Coronary artery (tissue), 2 donors: ENCODE results near the gene PML.

Source experiments
- DNase-seq: peaks from one replicate; pipeline ENCODE4 v3.0.0-alpha.2; 2017; ENCODE audit warnings: low spot score
- H3K27ac ChIP-seq, 2 donors: fragments of 200-600 bp; sonication (generic); one replicate each; pipeline ENCODE4 v1.5.1; 2016 to 2019
- H3K4me3 ChIP-seq: fragments of 200-600 bp; sonication (generic); 2 replicates; pipeline ENCODE4 v1.5.1; 2016; ENCODE audit warnings: mild to moderate bottlenecking, moderate library complexity
- CTCF ChIP-seq: fragments of 200-600 bp; sonication (generic); IDR thresholded peaks from one replicate; pipeline ENCODE4 v1.5.1; 2019; ENCODE audit warnings: antibody characterized with exemption

Gene PML

GRCh38 chr15:74025436-74025835 is 30.9 kb downstream of the PML start:
- H3K27ac ChIP-seq, result peak overlapping the region in 1 of 2 donors; percentile 5
- H3K4me3 ChIP-seq, result no peak overlapping the region
- no peak for TF ChIP-seq CTCF
- no peak for DNase-seq

- H3K27ac ChIP-seq, result no peak overlapping the region
- H3K4me3 ChIP-seq, result no peak overlapping the region
- no peak for DNase-seq
- no peak for TF ChIP-seq CTCF
These were observed 33.2 kb downstream of the PML start for GRCh38 chr15:74027688-74028087.

- DNase-seq, result no peak
- H3K27ac ChIP-seq, result no peak overlapping the region
- TF ChIP-seq CTCF, result no peak
- no peak overlapping the region for H3K4me3 ChIP-seq
These were observed 34.1 kb downstream of the PML start for GRCh38 chr15:74028646-74029045.

- TF ChIP-seq CTCF, result no peak
- H3K4me3 ChIP-seq, result no peak overlapping the region
- no peak overlapping the region for H3K27ac ChIP-seq
- peak; percentile 64 for DNase-seq
These were observed 37.5 kb downstream of the PML start for GRCh38 chr15:74032046-74032445.

GRCh38 chr15:74032606-74033561 is 38.4 kb downstream of the PML start:
- no peak for TF ChIP-seq CTCF
- no peak overlapping the region for H3K27ac ChIP-seq
- no peak overlapping the region for H3K4me3 ChIP-seq
- peak; percentile 62 for DNase-seq

- H3K4me3 ChIP-seq, result no peak overlapping the region
- no peak for DNase-seq
- no peak overlapping the region for H3K27ac ChIP-seq
- TF ChIP-seq CTCF, result no peak
These were observed 39.8 kb downstream of the PML start for GRCh38 chr15:74034206-74034755.
